GM18520 (cell line): ENCODE measurements around the gene KCNQ1.

Experiments
- ATAC-seq: cut with Tn5 transposase; IDR thresholded peaks from one replicate; pipeline ENCODE4 v1.9.1; 2021; ENCODE audit not compliant: unreplicated experiment

Gene KCNQ1

DNA sequence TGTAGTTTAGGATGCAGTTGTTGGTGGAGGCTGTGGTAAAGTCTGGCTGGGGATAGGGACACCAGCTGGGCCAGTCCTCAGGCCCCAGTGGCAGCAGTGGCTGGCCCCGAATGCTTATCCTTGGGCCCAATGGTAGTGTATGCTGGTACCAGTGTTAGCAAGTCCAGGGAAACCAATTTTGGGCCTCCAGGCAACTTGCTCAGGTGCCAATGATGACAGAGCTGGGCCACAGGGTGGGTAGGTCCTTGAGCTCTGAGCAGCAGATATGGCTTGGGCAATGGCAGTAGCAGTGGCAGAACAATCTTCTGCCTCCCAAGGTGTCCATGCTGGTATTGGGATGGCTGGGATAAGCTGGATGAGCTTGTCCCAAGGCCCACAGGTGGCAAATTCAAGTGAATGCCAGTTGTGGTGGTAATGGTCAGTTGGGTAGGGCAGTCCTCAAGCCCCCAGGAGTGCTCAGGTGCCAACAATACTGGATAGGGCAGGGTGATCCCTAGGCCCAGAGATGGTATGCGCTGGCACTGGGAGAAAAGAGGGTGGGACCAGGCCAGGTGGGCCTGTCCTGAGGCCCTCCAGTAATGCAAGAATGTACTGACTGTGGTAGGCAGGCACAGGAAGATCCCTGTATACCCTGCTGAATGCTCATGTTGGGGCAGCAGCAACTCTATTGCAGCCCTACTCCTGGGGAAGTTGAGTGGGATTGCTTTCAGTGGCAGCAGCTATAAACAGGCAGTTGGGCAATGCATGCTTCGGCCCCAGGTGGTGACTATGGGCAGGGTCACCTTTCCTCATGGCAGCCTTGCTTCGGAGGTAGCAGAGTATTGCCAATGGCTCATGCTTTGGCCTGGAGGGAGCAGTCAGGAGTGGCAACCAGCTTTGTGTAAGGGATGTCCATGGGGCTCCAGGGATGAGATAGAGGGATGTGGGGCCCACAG is 200.3 kb downstream of the KCNQ1 start:
- no peak for ATAC-seq

DNA sequence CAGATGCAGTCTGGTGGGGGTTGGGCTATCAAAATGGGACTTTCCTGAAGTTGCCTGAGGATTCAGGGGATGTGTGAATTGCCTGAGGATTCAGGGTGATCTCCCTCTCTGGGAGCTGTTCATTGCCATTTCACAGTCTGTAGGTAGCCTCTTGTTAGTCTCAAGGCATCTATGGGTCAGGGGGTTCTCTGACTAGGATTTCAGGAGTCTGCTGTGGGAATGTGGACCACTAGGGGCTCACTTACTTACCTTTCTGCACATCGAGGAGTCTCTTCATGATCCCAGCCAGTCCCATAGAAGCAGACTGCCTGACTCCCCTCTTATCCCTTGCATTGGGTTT is 200.9 kb downstream of the KCNQ1 start:
- no peak for ATAC-seq

GRCh38 chr11:2647167-2647566 is 202.4 kb downstream of the KCNQ1 start:
- no peak for ATAC-seq

DNA sequence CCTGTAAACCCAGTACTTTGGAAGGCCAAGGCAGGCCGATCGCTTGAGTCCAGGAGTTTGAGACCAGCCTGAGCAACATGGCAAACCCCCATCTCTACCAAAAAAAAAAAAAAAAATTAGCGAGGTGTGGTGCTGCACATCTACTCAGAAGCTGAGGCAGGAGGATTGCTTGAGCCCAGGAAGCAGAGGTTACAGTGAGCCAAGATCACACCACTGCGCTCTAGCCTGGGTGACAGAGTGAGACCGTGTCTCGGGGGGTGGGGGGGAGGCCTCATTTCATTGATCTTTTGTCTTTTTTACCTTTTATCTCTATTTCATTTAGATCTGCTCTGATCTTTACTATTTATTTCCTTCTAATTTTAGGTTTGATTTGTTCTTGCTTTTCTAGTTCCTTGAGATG is 203.1 kb downstream of the KCNQ1 start:
- no peak for ATAC-seq

- ATAC-seq = no peak
Measured at GRCh38 chr11:2649400-2649799, 204.6 kb downstream of the KCNQ1 start.

DNA sequence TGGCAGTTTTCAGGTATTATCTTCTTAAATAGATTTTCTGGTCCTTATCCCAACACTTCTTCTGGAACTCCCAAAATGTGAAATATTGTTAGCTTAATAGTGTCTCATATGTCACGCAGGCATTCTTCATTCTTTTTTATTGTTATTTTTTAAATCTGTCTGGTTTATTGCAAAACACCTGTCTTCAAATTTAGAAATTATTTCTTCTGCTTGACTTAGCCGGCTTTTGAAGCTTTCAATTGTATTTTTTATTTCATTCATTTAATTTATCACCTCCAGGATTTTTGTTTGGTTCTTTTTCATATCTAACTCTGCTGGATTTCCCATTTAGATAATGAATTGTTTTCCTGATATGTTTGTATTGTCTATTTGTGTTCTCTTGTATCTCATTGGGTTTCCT is 205.0 kb downstream of the KCNQ1 start:
- ATAC-seq = no peak

GRCh38 chr11:2650343-2650867 is 205.6 kb downstream of the KCNQ1 start:
- ATAC-seq = no peak

DNA sequence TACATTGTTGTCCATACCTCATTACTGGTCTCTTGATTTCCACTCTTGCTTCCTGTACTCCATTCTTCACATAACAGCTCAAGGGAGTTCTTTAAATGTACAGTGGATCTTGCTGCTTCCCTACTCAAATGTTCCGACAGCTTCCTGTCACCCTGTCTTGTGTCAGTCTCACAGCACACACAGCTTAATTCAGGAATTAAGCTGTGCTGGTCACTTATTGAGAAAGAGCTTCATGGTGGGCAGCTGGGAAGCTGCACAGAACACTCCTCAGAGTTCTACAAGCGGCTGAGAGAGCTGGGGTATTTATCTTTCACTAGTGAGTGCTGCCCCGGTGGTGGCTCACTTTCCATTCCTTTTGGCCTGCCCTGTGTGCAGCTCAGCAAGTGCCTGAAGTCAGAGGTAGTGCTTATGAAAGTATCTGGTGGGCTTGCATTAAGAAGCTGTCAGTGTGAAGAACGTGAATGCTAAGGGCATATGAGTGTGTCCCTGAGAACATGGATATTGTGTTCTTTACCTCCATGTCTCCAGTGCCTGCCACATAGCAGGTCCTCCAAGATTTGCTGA is 206.3 kb downstream of the KCNQ1 start:
- ATAC-seq = no peak

DNA sequence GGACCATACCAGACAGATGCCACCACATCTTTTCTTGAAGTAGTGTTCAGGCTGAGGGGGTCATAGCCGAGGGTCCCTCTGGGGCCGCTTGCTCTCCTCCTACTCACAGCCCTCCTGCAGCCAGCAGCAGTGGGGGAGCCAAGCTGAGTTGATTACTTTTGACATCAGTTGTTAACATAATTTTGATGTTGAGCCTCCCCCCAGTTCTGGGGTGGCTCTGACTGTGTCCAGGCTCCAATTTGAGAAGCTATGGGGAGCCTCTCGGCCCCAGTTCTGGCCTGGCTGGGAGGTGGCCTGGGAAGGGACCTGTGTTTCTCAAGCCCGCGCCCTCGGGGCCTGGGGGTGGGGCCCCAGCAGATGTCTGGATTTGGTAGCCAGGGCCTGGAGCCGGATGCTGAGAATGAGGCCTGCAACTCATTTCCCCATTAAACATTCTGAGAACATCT is 207.0 kb downstream of the KCNQ1 start:
- no peak for ATAC-seq

DNA sequence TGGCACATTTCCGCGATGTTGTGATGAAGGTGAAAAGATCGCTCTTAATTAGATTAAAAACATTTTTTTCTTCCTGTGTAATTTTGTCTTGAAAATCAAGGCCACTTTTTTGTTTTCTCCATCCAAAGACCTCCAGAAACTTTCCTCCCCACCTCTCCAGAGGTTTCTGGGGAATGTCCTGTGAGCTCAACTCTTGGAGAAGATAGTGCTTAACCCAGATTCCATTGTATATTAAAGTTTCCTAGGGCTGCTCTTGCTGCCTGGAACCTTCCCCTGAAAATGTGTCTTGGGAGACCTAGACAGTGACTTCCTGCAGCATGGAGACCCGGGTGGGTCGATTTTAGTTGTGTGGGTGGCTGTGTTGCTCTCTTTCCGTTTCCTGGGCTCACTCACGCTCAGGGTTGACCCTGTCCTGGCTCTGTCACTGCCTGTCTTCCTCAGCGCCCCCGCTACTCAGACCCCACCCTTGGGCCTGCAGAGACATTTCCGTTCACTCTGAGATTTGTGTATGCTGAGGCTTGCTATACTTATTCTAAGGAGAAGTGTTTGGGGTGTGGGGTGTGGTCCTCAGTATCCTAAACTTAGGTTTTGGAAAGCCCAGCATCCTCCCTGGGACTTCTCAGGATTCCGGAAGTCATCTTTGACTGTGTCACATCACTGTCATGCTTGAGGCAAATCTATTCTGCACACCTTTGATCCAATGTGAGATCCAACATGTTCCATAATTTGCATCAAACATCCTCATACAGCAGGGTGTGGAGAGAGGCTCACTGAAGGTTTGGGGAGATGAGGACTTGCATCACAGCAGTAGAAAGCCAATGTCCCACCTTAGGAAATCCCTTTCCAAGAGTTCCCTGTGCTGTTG is 207.8 kb downstream of the KCNQ1 start:
- ATAC-seq = no peak

DNA sequence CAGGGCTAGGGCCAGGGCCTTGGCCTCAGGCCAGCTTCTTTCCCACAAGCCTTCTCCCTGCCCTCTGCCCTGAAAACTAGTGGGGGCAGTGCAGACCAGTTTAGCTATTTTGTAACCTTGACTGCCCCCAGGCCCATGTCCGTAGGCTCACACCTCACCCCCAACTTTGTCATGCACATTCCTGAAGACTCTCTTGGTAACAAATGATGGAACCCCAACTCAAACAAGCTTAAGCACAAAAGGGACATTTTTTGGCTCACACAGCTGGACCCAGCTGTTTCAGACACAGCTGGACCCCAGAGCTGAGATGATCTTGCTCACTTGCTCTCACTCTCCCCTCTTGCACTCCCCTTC is 208.4 kb downstream of the KCNQ1 start:
- no peak for ATAC-seq

DNA sequence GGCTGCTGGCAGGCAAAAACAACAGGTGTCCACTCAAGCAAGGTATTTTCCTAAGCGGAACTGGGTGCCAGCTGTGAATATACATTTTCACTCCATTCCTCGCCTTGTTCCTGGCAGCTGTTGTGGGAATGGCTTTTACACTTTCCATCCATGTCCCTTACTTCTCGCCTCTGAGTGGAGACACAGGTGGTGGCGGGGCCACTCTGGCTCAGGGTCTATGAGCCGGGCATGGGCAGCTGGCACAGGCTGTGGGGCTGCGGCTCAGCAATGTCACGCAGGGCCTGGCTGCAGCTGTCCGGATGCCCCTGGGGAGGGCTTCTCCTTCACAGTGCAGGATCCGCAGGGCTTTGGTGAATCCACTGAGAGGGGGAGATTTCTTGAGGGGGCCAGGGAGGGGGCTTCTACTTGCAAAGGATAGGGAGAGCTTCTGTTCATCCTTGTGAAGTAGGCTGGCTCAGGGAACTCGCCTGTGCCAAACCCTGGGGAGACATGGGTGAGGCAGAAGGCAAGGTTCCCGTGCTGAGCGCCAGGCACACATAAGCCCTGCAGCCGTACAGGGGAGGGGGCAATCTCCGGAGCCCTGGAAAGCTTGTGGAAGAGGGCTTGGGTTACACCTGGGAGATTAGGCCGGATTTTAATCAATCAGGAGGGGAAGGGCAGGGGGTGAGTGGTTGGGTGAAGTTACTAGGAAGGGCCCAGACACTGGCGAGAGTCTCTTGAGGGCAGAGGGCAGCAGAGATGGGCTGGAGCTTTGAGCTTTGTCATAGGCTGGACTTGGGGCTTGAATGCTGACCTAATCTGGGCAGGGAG is 209.3 kb downstream of the KCNQ1 start:
- ATAC-seq = no peak

GRCh38 chr11:2655016-2655719 is 210.4 kb downstream of the KCNQ1 start:
- ATAC-seq = no peak

DNA sequence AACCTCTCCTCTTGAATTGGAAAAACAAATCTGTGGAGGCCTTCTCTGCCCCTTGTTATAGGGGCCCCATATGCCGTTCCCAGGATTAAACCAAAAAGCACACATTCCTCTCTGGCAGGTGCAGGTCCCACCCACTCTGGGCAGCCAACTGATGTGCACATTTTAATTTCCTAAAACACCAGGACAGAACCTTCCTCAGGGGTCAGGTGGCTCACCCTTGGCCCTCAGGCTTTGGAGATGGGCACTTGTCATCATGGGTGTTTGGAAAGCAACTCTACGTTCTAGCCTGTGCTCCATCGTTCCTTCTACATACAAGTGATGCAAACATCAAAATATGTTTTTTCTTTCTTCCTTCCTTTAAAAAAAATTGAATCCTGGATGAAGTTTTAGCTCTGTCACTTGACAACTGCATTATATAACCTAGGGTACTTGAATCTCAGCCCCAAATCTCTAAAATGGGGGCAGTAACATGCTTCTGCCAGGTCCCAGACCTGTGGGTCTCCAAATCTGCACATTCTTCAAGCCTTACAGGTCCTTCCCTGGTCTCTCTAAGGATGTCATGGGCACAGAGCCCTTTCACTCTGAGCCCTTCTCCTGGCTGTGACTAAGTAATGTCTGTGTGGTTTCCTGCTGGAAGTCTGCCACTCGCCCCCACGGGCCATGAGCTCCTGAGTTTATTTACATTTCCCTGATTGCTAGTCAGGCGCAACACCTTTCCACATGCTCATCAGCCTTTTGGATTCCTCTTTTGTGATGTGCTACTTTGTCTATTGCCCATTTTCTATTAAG is 211.2 kb downstream of the KCNQ1 start:
- no peak for ATAC-seq

DNA sequence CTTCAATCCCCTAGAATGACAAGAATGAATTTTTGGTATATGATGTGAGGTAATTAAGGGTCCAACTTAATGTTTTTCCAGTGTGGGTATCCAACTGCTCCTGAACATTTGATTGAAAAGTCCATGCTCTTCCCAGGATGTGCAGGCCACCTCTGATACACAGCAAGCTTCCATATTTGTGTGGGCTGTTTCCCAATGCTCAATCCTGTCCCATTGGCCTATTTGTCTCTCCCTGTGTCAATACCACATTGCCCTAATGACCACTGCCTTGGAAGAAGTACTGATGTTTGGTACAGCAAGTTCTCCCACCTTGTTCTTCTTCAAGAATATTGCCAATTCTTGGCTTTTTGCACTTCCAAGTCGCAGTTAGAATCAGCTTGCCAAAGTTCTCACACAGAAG is 212.1 kb downstream of the KCNQ1 start:
- ATAC-seq = no peak

- ATAC-seq = no peak
Measured at GRCh38 chr11:2657697-2658284, 213.0 kb downstream of the KCNQ1 start.

DNA sequence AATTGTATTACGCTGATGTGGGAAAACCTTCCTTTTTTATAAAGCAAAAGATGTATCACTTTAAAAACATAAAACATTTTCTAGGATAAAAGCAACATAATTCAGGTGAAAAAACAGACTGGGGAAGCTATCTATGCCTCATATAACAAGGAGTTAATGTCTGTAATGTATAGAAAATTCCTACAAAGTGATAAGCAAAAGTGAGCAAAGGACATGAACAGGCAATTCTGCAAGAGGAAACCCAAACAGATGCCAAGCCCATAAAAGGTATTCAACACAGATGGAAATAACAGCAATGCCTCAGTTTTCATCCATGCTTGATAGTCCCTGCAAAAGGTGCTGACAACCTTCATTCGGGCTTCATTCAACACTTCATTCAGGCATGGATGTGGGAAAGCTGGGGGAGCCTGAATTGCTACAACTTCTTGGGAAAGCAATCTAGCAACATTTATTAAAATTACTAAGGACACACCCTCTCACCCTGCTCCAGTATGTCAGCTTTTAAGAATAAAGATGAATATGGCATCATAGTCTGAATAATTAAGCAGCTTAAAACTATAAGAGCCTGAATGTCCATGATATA is 215.6 kb downstream of the KCNQ1 start:
- ATAC-seq = no peak

DNA sequence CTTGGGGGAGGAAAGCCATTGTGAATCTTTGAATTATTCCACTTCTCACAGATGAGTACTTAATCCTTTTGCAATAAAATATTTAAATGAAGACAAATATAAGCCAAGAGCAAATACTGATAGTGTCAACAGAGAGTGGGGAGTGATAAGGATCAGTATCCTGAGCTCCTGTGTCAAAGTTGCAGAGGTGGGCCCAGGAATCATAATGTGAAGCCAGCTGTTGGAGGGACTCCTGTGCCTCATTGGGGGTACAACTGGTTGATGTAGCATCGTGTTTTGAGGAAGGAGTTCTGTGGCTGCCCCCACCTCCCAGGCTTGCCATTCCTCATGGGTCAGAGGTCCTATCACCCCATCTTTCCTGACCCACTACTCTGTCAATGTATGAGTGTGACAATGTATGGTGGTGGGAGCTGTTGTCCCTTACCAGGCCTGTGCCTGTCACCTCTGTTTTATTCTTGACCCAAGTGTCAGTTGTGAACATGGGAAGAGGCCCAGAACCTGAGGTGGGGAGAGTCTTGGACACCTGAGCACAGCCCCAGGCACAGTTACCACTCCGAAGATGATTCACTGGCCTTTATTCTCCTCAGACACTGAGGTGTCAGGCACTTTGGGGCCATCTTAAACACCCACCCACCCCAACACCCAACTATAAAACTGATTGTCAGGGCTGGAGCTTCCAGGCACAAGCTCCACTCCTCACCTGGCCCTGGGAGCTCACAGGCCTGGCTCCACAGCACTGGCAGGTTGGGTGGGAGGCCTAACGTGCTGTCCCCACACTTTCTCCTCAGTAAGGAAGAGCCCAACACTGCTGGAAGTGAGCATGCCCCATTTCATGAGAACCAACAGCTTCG is 216.6 kb downstream of the KCNQ1 start:
- ATAC-seq = no peak
